GM18508 (cell line): Measurements from ENCODE around the gene MORN5.

Source experiments
- ATAC-seq: cut with Tn5 transposase; IDR thresholded peaks from one replicate; pipeline ENCODE4 v1.9.1; 2021; ENCODE audit warnings: moderate number of reproducible peaks; ENCODE audit not compliant: insufficient read depth, unreplicated experiment

MORN5 gene

DNA sequence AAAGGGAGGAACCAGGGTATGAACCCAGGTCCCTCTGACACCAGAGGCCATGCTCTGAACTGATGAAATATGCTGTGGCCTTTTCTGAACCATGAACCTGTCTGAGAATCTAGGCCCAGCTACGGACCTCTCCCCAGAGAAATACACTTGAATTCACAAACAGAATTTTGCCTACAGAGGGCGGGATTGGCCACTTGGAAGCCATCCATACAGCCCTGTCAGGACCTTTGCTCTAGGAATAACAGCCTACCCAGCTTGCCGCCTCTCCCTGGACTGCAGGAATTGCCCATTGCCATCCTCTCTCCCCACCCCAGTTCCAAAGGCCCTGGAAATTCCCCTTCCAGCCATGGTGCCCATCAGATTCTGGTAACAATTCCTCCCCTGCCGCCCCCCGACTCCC lies 26.6 kb downstream of the MORN5 start:
- no peak for ATAC-seq

DNA sequence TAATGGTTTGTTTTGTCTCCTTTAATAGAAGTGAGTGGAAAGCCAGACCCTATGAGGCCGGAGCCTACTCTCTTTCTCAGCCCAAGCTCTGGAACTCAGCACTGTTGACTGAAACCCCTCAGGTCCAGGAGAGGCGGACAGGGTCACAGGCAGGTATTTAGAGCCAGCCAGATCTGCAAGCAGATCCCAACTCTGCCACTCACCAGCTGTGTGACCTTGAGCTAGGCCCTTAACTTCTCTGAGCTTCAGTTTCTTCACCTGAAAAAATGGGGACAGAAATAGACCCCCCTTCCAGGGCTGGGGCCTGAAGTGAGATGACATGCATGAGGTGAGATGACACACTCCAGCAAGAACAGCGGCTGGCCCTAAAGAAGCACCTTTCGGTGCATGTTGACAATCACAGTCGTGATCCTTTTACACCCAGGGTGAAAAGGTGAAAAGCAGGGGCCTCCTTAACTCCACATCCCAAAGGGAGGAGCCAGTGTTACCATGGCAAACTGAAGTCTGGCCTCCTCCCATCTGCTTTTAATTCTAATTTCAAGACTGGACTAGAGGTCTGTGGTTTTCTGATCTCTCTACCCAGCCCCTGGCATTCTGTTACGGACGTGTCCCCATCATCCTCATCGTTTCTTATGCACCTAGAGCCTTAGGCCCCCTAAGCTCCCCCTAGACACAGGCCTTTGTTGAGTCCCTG lies 27.2 kb downstream of the MORN5 start:
- no peak for ATAC-seq

DNA sequence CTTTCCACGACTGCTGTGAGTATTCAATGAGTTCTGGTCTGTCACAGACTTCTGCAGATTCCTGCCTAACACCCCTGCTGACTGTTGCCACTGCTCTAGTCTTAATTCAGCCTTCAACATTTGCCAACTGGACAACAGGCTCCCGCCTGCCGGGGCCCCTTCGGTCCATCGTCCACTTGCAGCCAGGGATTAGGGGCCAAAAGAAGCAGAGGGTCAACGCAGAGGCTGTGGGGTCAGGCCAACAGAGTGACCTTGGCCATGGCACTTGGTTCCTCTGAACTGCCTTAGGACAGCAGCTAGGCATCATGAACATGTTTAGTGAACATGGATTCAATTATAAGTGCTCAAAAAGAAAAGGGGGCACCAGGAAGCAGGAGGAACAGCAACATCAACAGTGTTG lies 28.7 kb downstream of the MORN5 start:
- ATAC-seq, result no peak

DNA sequence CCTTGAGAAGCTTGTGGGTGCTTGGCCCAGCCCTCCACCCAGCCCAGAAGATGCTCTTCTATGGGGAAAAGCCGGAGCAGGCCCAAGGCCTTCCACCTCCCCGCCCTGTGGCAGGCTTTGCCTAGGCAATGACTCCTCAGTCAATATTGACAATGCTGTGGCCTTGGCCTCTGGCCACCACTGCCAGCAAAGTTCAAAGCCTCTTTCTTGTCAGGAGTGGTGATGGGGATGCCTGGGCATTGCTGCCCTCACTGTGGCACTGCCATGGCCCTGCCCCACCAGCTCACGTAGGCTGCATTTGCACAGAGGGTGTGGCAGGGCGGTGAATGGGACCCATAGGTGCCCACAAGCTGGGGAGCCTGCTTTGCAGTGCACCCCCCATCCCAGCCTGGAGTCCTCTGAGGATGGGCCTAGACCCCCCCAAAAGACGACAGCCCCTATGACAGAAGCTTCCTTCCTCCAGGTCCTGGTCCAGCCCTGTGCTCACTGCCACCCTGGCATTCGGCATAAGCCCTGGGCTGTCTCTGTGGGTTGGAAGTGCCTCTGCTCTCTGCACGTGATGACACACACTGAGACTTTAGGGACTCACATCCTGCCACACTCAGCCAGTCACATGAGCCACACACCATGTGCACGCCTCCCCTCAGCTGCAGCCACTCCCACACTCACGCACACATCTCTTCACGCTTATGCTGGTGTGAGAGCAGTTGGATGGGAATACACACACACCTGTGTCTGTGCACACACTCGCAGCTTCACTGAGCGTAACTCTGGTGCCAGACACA lies 31.1 kb downstream of the MORN5 start:
- ATAC-seq, result no peak

DNA sequence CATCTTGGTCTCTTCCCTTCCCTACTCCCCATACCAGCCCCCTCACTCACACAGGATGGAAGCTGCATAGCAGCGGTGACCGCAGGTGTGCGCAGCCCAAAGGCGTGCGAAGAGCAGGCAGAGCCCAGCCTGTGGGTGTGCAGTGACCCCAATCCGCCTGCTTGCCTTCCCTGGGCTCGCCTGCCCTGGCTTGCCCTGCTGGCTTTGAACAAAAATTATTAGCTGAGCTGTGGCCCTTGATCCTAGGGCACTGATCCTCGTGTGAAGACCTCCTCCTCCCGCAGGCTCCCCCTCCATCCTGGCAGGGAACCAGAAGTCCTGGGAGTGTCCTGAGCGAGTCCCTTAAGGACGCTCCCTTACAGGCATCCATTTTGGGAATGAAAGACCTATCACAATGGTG lies 31.9 kb downstream of the MORN5 start:
- no peak for ATAC-seq

DNA sequence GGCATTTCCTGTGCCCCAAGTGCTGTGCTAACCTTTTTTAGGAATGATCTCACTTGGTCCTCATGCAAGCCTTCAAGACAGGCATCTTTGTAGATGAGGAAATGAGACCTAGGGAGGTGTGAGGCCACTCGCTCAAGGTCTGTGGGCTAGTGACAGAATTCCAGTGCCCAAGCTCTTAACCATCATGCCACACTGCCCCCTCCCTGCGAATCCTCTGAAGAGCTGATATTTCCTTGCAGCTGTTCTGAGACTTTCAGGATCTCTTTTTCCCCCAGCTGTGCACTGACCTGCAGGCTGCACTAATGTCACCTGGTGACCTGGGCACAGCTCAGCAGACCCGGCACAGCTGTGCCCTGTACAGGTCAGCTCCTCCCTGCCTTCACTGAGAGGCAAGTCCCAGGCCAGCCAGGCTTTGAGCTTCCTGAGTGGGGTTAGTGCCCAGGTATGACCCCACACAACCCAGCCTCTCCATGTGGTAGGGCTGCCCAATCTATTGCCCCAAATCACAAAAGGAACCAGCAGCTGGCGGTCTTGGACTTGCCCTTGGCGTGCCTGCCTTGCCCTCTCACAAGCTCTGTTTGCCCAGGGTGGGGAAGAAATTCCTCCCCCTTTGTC lies 32.7 kb downstream of the MORN5 start:
- ATAC-seq, result no peak

DNA sequence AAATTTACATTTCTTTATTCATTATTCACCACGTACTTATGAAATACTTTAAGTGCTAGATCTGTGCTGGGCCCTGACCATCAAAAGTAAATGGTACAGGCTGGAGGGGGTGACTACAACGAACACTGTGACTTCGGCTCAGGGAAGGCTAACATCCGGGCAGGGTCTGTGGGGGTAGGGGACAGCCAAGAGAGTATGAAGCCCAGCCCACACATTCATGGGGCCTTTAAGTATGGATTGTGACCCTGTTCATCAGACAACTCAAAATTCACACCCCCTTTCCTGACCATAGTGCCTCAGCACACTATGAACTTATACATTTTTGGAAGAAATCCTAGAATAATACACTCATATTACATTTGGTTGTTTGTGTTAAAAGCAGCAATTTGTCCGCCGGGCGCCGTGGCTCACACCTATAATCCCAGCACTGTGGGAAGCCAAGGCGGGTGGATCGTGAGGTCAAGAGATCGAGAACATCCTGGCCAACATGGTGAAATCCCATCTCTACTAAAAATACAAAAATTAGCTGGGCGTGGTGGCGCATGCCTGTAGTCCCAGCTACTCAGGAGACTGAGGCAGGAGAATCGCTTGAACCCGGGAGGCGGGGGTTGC lies 33.3 kb downstream of the MORN5 start:
- ATAC-seq, result no peak

DNA sequence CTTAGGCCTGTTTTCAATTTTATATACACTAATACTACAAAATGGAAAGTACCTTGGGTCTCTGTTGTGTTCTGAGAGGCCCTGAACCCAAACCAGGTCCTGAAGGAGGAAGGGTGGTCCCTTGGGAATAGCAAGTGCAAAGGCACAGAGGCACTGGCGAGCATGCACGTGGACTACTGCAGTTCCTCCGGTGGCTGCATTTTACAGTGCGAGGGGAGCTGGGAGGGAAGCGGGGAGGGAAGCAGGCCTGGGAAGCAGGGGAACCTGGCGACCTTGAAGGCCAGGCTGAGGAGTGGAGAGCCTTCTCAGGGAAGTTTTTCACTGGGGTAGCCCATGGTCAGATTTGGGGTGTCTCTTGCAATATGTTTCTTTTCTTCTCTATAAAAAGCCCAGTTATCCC lies 33.9 kb downstream of the MORN5 start:
- ATAC-seq, result no peak

DNA sequence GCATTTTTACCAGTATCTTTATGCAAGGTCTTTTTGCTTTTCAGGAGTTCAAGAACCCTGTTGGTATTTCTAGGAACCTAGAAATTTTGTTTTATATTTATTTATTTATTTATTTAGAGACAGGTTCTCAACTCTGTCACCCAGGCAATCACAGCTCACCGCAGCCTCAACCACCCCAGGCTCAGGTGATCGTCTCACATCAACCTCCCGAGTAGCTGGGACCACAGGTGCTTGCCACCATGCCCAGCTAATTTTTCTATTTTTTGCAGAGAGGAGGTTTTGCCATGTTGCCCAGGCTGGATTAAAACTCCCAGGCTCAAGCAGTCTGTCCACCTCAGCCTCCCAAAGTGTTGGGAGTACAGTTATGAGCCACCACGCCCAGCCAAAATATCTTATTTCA lies 36.2 kb downstream of the MORN5 start:
- ATAC-seq, result no peak

DNA sequence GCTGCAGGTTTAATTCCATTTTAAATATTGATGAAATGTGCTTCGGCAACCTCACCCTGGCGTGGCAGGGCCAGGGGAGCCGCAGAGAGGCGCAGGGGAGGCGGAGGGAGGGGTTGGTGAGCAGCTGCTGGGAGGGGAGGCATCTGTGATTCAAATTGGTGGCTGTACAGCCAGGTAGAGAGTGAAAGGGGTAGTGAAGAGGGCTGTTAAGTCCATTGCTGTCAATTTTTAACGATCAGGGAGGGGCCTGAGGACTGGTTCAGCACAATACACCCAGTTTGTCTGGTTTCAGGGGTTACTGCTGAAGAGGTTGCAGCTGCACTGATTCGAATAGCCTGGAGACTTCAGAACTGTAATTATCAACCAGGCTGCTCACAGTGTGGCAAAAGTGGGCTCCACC lies 37.7 kb downstream of the MORN5 start:
- no peak for ATAC-seq

DNA sequence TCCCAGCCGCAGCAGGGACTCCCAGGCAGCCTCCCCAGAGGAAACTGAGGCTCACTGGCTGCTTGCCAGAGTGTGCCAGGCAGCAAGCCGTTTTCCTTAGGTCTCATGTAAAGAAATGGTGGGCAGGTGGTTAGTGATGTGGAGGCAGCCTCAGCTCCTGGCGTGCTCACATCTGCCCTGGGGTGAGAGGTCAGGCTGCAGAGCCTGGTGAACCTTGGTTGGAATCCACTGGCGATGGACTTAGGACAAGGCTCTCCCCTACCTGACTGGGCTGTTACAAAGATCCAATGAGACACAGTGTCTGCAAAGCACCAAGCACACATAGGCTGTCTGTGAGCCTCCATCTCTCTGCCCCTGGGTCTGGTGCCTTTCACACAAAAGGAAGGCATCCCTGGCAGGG lies 38.2 kb downstream of the MORN5 start:
- no peak for ATAC-seq

DNA sequence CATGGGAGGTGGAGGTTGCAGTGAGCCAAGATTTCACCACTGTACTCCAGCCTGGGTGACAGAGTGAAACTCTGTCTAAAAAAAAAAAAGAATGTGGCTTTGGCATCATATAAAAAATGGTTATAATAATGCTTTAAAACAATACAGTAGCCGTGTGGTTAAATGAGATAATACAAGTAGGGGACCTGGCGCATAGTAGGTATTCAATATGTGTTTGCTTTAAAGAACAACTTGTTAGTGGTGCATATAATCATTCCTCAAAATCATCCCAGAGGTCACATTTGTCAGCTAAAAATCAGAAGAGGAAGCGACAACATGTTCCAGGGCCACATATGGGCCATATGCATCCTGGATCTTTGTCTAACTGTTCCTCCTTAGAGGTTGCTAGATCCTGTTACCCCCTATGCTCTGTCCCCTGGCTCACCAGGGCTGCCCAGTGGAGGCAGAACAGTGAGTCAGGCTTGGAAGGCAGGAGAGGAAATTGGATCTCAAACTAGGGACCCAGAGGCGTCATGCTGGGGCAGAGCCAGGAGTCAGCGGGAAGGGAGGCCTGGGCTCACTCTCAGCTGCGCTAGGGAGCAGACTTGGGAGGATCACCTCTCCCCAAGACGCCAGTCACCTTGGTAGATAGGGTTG lies 41.4 kb downstream of the MORN5 start:
- ATAC-seq, result no peak

DNA sequence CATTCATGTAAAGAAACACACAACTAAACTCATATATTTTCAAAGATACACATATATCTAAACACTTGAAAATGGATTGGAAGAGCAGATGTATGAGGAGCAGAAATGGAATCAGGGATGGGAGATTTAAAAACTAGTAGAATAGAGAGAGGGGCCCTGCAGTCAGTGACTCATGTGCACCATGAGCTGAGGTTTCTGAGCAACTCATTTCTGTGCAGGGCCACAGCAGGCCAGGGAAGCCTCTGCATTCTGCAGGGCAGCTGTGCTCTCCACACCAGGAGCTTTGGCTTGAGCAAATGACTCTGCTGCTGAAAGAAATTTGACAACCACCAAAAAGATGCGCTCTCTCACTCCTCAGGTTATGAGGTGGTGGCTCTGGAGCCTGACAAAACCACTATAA lies 41.9 kb downstream of the MORN5 start:
- ATAC-seq, result no peak

DNA sequence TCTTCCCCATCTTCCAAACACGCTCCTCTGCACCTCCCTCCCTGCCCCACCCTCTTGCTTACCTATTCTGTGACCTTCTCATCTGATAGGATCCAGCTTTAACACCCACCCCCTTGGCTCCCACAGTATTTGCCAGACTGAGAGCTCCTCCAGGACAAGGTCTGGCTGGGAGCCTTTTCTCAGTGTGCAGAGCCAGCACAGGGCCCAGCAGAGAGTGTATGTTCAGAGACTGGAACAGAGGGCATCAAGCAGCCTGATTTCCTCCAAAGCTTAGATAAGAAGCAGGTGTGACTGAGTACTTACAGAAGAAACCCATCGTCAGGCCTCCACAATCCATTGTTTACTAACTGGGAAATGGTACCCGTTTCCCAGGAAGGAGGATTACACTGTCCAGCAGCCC lies 42.4 kb downstream of the MORN5 start:
- ATAC-seq, result no peak

DNA sequence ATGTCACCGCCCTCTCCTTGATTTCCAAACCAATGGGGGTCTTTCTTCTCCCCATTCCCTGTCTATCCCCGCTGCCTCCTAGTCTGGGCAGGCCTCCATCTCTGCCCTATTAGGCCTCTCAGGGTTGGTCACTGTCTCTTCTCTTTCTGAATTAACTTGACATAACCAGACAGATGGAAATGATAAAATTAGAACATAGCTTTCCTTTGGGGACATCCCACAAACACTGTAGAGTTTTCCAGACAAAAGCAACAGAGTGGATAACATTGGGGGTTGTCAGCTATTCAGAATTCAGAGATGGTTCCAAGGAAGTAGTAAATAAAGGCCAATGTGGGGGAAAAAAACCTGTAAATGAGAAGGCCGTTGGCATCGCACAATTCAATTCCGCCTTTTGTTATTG lies 44.3 kb downstream of the MORN5 start:
- ATAC-seq, result no peak

DNA sequence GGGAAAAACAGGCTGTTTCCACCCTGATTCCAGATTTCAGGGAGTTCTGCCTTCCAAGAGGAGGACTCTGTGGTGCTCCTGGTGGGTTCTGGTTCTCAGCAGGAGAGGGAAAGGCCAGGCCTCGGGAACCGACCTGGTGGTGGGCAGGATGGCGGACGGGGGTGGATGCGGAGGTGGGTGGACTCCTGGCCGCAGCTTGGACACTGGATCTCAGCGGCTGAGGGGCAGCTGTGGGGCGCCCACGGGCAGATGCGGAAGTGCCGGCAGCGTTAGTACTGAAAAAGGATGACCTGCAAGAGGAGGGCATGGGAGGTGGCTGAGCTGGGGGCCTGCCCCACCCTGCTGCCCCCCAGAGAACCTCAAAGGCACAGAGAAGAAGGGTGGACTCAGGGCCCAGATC lies 44.8 kb downstream of the MORN5 start:
- no peak for ATAC-seq

DNA sequence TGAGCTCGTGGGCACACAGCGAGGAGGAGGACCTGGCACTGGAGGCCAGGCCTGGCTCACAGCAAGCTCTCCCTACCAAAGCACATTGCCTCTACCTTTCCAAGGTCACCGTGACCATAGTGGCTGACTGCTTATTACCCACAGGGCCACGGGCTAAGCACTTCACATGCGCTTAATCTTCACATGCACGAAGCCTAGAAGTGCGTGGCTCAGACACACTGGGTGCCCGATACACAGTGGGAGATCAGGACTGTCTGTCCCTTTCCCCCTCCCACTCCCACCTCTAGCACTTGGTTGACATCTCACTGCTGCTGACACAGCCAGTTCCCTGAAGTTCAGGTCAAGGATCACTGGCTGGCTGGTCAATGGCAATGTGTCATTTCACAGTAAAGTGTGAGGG lies 45.5 kb downstream of the MORN5 start:
- ATAC-seq, result no peak

DNA sequence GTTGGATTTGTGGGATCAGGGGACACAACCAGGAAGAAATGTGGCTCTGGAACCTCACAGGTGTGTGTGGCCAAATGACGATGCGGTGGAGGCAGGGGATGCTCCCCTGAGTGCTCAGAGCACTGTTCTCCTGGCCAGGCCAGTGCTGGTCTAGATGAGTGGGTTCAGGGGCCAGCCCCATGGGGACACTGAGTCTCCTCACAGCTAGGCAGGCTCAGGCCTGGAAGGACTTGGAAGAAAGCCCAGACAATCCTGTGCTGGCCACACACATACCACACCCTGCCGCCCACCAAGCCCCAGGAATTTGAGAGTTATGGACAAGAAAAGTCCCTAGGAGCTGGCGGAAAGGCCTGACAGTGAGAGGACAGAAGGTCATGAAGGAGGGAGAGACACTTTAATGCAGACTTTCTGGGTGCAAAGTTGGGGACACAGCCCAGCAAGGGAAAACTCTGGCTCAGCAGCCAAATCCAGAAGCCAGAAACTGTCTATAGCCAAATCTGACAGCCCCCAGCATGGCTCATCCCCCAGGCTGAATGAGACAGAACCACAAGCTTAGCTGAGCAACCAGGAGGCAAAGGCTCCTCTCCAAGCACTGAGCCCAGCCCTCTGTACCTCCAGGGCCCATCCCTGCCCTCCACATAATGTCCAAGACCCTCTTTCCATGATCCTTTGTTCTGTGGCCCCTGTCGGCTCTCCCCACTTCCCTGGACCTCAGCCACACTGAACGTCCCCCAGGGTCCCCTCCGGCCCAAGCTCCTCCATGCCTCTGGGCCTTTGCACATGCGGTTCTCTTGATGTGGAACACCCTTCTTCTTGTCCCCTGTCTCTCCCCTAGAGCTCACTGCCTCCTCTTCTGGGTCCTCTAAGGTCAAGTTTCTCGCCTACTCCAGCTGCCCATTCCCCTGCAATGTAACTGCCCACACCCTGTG lies 46.7 kb downstream of the MORN5 start:
- ATAC-seq, result no peak

DNA sequence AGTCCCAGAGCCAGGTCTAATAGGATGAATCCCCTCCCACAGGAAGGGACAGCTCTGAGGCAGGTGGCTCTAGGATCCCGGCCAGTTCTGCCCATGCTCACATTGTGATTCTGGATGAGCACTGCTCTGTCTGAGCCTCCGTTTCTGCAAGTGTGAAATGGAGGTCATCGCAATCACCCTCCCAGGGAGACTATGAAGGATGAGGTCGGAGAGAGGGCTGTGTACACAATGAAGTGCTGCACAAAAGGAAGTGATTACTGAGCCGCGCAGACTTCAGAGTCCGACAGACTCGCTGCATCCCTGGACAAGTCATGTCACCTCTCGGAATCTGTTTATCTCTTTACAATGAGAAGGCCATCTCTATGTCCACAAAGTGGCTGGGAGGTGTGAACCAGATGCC lies 47.4 kb downstream of the MORN5 start:
- no peak for ATAC-seq

DNA sequence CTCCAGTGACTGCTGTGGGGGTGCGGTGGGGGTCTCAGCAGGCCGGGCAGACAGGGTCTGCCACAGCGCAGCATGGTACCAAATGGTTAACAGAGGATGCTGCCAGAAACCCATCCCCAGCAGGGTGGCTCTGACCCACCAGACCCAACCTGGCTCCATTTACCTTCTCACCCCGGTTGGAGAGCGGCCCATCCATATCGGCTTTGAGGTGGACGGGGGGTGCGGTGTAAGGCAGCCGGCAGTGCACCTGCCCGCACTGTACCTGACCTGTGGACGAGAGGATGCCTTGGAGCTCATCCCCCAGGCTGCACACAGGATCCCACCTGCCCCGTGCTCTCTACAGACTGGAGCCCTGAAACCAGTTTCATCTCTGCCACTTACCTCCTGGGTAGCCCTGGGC lies 49.7 kb downstream of the MORN5 start:
- no peak for ATAC-seq
